Kidney glomerular epithelial cell (primary cell): ENCODE data around the gene GPR108.
A peak's percentile ranks its signal among the peaks of the same experiment; 100 is the strongest.
"Not testable (repeated sequence)": the region's sequence is repeated elsewhere in the genome, so short reads cannot be mapped to it uniquely, and the experiment has no call there.

Source experiments
- DNase-seq: peaks from one replicate; lab custom pipeline; 2025; lab: John Stamatoyannopoulos, UW

Gene GPR108

GRCh38 chr19:6737284-6737872 lies at the start of gene GPR108:
TSS of gene GPR108 (minus strand) at chr19:6737580. CDS start at chr19:6737576, 4 bp downstream.
- DNase-seq: peak; percentile 100

GRCh38 chr19:6779206-6779605 lies 41.8 kb upstream of the GPR108 start:
- DNase-seq: no peak

GRCh38 chr19:6778386-6778785 lies 41.0 kb upstream of the GPR108 start:
- DNase-seq: no peak

- no peak for DNase-seq
These were observed 40.1 kb upstream of the GPR108 start for GRCh38 chr19:6777434-6777833.

GRCh38 chr19:6776999-6777398 lies 39.6 kb upstream of the GPR108 start:
- DNase-seq: no peak

GRCh38 chr19:6776045-6776444 lies 38.7 kb upstream of the GPR108 start:
- not testable (repeated sequence) for DNase-seq

GRCh38 chr19:6774821-6775707 lies 37.7 kb upstream of the GPR108 start:
- DNase-seq: no peak

- DNase-seq: no peak
These were observed 36.0 kb upstream of the GPR108 start for GRCh38 chr19:6773323-6773931.

- no peak for DNase-seq
These were observed 35.5 kb upstream of the GPR108 start for GRCh38 chr19:6772866-6773322.

- no peak for DNase-seq
These were observed 34.9 kb upstream of the GPR108 start, which contains the start of gene VAV1 for GRCh38 chr19:6772028-6772865. TSS of gene VAV1 (plus strand) at chr19:6772708. CDS start at chr19:6772808, 100 bp downstream.

GRCh38 chr19:6771648-6772027 lies 34.3 kb upstream of the GPR108 start:
- DNase-seq: not testable (repeated sequence)

GRCh38 chr19:6769006-6769619 lies 31.7 kb upstream of the GPR108 start:
- DNase-seq: no peak

- no peak for DNase-seq
These were observed 30.9 kb upstream of the GPR108 start for GRCh38 chr19:6768236-6768785.

GRCh38 chr19:6767357-6768235 lies 30.2 kb upstream of the GPR108 start, which contains the start of gene SH2D3A:
TSS of gene SH2D3A (minus strand) at chr19:6767435. CDS start at chr19:6763748, 3,687 bp downstream.
- peak; percentile 82 for DNase-seq

- no peak for DNase-seq
These were observed 29.6 kb upstream of the GPR108 start for GRCh38 chr19:6767081-6767356.

GRCh38 chr19:6766357-6767080 lies 29.1 kb upstream of the GPR108 start:
- peak; percentile 9 for DNase-seq

- peak; percentile 35 for DNase-seq
These were observed 28.5 kb upstream of the GPR108 start for GRCh38 chr19:6765738-6766356.

GRCh38 chr19:6762253-6762797 lies 24.9 kb upstream of the GPR108 start:
- DNase-seq: not testable (repeated sequence)
